ENCODE data around the gene KCTD3. TPM values are rescaled to one million over a fixed set of nuclear protein-coding genes. Genes with fewer than 3 reads are reported as not detected.

Gene KCTD3
- polyA plus RNA-seq, 10 donors: 34.3 to 57.2 (median 44.5) TPM

DNA sequence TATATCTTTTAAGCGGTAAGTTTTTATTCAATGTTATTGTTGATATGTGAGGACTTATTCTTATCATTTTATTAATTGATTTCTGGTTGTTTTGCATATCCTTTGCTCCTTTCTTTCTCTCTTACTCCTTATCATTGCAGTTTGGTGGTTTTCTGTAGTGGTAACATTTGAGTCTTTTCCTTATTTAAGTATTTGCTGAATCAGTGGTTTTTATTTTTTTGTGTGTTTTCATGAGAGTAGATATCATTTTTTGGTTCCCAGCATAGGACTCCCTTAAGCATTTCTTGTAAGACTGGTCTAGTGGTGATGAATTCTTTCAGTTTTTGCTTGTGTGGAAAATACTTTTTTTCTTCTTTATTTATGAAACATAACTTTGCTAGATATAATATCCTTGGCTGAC is 12.2 kb upstream of the KCTD3 start:
- no peak for DNase-seq

DNA sequence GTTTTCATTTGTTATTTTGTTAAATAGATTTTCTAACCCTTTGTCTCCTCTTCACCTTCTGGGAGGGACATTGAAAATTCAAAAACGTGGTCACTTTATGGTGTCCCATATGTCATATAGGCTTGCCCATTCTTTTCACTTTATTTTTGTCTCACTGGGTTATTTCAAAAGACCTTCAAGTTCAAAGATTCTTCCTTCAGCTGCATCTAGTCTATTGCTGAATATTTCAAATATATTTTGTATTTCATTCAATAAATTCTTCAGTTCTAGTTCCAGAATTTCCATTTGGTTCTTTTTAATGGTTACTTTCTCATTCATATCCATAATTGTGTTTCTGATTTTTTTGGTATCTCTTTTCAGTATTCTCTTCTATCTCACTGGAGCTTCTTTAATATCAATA is 11.6 kb upstream of the KCTD3 start:
- DNase-seq: no peak

- DNase-seq: no peak
Measured at GRCh38 chr1:215556996-215557395, 10.1 kb upstream of the KCTD3 start.

DNA sequence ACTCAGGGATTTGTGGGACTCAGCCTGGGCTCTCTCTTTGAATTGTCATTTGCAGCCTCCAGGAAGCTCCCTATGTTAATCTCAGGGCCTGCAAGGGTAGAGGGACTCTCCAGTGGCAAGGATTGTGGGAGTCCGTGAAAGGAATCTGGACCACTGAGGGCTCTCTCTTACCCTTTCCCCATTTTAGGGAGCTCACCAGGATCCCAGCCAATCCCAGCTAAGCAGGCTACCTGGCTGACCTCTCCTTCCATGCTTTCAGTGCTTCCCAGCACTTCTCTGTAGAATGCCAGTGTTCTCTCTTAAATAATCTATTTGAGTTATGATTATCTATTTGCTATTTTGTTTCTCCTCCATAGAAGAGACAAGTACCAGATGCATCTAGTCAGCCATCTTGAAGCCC is 9.6 kb upstream of the KCTD3 start:
- no peak for DNase-seq

GRCh38 chr1:215557992-215558626 is 9.0 kb upstream of the KCTD3 start:
- DNase-seq: no peak

DNA sequence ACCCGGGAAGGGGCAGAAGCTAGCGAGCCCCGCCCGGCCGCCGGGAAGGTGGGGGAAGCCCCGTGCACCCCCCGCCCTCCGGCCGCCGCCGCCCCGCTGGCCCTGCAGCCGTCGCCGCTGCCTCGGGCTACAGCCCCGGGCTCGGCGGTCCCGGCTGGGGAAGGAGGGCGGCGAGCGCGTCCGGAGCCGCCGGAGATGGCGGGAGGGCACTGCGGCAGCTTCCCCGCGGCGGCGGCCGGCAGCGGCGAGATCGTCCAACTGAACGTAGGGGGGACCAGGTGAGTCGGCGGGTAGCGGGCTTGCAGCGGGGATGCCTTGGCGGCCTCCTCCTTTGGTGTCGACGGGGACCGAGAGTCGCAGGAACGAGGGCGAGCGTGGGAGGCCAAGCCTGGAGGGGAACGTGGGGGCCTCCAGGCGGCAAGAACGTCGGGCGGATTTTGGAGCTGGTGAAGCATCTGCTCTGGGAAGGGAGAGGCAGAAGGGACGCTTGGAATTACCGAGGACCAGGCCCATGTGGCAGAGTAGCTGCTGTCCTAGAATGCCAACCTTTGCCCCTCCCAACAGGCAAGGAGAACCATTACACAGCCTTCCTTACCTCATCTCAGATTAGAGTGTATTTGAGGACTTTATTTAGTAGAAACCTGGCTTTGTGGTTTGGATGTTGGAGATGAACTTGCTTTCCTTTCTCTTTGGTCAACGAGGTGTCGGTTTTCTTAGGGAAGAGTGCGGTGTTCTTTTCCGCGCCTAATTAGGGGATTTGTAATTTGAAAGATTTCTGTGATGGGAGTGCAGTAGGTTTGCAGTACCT is 591 bp downstream of the KCTD3 start:
- peak; percentile 48 to 92 (median 56) for DNase-seq

DNA sequence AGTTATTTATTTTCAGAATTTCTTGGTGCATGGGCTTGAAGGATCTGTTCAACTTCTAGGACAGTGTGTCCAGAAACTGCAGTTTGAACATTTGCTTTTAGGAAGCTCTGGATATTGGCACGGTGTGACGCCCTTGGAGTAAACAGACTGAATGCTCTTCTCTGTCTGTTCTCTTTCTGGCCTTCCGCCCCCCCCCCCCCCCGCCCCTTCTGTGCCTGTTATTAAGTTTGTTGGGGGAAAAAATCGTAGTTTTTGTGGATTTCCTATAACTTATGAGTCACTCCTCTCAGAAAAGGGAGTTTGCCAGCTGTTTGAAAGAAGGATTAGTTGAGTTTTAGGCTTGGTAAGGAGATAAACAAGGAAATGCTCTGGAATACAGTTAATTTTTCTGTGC is 1.2 kb downstream of the KCTD3 start:
- peak in 2 of 3 donors; percentile 45 to 51 for DNase-seq

GRCh38 chr1:215569986-215570824 is 3.1 kb downstream of the KCTD3 start:
- no peak for DNase-seq

GRCh38 chr1:215581896-215582295 is 14.8 kb downstream of the KCTD3 start:
- DNase-seq: no peak

DNA sequence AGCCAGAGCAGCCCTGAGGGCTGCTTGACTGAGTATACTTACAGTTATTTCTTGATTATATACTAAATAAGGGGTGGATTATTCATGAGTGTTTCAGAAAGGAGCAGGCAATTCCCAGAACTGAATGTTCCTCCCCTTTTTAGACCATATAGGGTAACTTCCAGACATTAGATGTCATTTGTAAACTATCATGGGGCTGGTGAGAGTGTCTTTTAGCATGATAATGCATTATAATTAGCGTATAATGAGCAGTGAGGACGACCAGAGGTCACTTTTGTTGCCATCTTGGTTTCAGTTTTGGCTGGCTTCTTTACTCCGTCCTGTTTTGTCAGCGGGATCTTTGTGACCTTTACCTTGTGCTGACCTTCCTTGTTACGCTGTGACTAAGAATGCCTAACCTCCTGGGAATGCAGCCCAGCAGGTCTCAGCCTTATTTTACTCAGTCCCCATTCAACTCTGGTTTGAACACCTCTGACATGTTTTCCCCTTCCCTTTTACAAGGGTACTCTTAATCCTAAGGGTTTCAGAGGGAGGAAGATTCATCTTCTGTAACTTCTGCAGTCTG is 16.2 kb downstream of the KCTD3 start:
- DNase-seq: no peak

GRCh38 chr1:215584389-215584788 is 17.3 kb downstream of the KCTD3 start:
- no peak for DNase-seq

- DNase-seq: no peak
Measured at GRCh38 chr1:215589650-215590435, 22.7 kb downstream of the KCTD3 start.

- no peak for DNase-seq
Measured at GRCh38 chr1:215590779-215591491, 23.8 kb downstream of the KCTD3 start.

DNA sequence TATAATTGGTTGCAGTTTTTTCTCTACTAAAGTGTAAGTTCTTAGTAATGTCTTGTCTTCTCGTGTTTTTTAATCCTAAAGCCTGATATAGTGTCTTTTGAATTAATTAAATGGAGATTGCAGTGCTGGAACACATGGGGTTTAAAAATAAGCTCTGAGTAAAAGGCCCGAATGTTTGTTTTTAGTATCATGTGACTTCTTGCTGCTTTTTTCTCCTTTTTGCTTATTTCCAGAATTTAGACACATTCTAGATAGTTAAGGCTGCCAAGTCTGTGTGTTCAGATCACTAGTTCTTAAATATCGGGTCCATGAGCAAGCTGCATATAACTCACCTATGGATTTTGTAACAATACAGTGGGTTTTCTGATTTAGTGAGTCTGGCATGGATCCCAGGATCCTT is 27.5 kb downstream of the KCTD3 start:
- no peak for DNase-seq

DNA sequence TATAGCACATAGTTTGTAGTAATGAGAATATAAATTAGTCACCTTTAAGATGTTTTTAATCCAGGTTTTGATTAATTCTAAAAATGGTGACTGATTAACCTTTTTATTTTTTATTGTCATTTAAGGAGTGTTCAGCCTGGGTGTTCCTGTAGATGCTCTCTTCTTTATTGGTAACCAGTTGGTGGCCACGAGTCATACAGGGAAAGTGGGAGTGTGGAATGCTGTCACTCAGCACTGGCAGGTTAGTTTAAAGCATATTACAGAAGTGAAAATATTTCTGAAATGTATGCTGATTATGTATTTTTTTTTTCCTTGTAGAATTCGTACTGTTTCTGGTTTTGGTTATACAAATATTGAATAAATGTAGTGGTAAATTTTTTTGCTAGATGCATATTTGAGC is 28.1 kb downstream of the KCTD3 start:
- DNase-seq: peak in 1 of 3 donors; percentile 14

GRCh38 chr1:215597961-215598360 is 30.9 kb downstream of the KCTD3 start:
- no peak for DNase-seq

GRCh38 chr1:215599418-215600074 is 32.4 kb downstream of the KCTD3 start:
- DNase-seq: peak in 1 of 3 donors; percentile 35

GRCh38 chr1:215600258-215600792 is 33.2 kb downstream of the KCTD3 start:
- DNase-seq: no peak

DNA sequence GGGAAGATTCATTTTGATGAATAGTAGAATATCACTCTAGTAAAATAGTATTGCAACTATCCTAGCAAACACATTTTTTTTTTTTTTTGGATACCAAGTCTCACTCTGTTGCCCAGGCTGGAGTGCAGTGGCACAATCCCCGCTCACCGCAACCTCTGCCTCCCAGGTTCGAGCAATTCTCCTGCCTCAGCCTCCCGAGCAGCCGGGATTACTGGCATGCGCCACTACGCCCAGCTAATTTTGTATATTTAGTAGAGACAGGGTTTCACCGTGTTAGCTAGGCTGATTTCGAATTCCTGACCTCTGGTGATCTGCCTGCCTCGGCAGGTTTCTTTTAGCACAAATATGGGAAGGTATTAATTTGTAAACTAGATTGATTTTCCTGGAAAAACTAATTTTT is 33.8 kb downstream of the KCTD3 start:
- DNase-seq: no peak

DNA sequence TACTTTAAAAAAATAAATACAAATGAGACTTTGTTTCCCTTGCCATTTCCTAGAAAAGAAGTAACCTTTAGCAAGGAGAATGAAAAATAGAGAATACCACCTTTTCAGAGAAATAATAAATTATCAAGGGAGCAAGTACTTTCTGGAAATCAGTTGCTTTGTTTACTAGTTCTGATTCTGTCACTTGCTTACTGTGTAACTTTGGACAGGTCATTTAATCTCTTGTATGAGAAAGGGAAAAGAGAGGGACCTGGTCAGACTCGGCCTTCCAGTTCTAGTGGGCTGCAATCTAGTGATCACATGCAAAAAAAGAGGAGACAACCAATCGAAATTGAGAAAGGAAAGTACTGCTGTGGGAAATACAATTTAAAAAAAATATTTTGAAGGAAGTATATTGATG is 34.2 kb downstream of the KCTD3 start:
- no peak for DNase-seq
